Cardiac atrium fibroblast (primary cell): Measurements from ENCODE around the gene DNASE1. TPM values are rescaled to one million over a fixed set of nuclear protein-coding genes. Genes with fewer than 3 reads are reported as not detected.

ENCODE experiments used
- total RNA-seq: library from RNA; depleted of rRNA; stranded (reverse); fragments of >200 nt; gene quantifications from 2 replicates; pipeline ENCODE4 v1.2.3, GENCODE V29; 2015

Gene DNASE1, protein sequence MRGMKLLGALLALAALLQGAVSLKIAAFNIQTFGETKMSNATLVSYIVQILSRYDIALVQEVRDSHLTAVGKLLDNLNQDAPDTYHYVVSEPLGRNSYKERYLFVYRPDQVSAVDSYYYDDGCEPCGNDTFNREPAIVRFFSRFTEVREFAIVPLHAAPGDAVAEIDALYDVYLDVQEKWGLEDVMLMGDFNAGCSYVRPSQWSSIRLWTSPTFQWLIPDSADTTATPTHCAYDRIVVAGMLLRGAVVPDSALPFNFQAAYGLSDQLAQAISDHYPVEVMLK
- total RNA-seq = 6.0 and 10.8 TPM in 2 replicates

DNA sequence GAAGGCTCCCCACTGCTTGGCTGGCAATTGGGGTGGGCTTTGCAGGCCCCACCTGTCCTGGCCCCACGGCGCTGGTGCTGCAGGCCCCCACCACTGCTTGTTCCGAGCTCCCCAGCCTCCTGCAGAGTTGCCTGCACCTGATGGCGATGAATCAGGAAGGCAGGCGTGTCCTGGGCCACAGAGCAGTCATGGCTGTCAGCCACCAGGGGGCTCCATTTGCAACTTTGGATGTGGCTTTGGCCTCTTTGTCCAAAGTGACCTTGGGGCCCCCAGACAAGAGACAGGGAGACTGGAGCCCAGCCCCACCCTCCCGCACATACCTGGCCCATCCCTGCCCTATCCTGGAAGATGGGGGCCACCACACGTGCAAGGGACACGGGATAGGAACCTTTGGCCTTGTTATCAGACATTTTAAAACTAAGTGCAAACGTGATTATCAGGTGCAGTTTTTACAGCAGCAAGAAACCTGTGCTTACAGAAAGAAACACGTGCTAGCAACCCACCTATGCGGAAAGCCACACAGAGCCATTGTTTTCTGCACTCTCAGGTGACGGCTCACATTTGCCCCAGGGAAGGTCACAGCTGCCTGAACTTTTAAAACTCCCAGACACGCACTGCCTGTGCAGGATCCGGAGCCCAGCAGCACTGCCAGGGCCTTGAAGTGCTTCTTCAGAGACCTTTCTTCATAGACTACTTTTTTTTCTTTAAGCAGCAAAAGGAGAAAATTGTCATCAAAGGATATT, at the start of gene DNASE1:
DNASE1 (plus strand) TSS at position 443 of the 743 bp plus-strand sequence. CDS start 683 bp downstream, outside the sequence.

DNA sequence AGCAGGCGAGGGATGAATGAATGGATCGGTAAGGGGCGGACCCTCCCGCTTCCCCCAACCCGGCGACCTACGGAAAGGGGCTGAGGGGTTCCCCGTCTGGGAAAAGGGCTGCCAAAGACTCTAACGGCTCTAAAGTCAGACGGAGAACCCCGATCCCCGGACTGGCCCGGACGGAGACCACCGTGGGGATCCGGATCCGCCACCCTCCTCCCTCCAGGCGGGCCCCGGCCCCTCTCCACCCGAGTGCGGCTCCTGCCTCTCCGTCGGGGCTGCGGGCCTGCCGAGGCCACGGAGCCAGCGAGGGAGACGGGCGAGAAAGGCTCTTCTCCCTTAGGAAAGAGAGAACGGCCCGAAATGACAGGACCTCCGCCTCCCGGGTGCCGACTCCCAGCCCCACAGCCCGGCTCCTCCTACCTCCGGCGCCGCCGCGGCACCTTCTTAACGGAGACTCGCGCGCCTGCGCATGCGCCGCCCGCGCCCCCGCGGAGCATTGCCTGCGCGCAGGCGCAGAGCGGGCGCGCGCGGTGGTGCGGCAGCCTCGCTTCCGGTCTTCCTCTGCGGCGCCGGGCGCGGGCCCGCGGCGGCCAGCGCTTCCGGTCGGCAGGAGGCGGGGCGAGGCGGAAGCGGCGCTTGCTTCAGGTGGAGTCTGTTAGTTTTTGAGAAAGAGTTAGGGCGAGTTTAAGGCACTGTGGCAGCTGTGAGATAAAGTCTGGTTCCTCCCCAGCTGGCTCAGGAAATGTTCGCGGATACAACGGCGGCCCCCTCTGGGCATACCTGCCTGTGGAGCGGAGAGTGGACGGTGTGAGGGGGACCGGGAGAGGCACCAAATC, 43.1 kb upstream of the DNASE1 start, which contains the start of gene SLX4:
SLX4 (minus strand) TSS at position 461 of the 830 bp plus-strand sequence. CDS start 2,642 bp downstream, outside the sequence.

Other genes starting within 250 kb of the DNASE1 start
- 1.3 and 1.8 TPM in 2 replicates for gene ZNF597, start 211.2 kb upstream of the DNASE1 start, total RNA-seq
- 16.8 and 19.1 TPM in 2 replicates for gene NAA60, start 211.0 kb upstream of the DNASE1 start, total RNA-seq
- gene C16orf90, start 159.2 kb upstream of the DNASE1 start, total RNA-seq = not detected in 2 replicates
- gene CLUAP1, start 153.7 kb upstream of the DNASE1 start, total RNA-seq = 10.5 and 12.6 TPM in 2 replicates
- under 0.01 TPM in 1 of 2 replicates, not detected in the other for gene NLRC3, start 77.3 kb upstream of the DNASE1 start, total RNA-seq
- 2.2 and 3.4 TPM in 2 replicates for gene SLX4, start 43.1 kb upstream of the DNASE1 start, total RNA-seq
- gene TRAP1, start 62.8 kb downstream of the DNASE1 start, total RNA-seq = 51.4 and 51.8 TPM in 2 replicates
- gene CREBBP, start 226.0 kb downstream of the DNASE1 start, total RNA-seq = 14.1 and 16.0 TPM in 2 replicates